Measurements from ENCODE around the gene PTPRN2.

PTPRN2 gene

GRCh38 chr7:158123214-158123613, 464.4 kb downstream of the PTPRN2 start:
- DNase-seq = no peak

GRCh38 chr7:158121441-158122045, 466.1 kb downstream of the PTPRN2 start:
- DNase-seq = no peak

GRCh38 chr7:158120716-158121115, 466.9 kb downstream of the PTPRN2 start:
- no peak for DNase-seq

GRCh38 chr7:158120316-158120715, 467.3 kb downstream of the PTPRN2 start:
- DNase-seq = no peak

GRCh38 chr7:158117341-158118222, 470.0 kb downstream of the PTPRN2 start:
- no peak for DNase-seq

GRCh38 chr7:158116235-158116634, 471.4 kb downstream of the PTPRN2 start:
- no peak for DNase-seq

- no peak for DNase-seq
These were observed 473.4 kb downstream of the PTPRN2 start for GRCh38 chr7:158114056-158114850.

GRCh38 chr7:158113321-158114025, 474.1 kb downstream of the PTPRN2 start:
- DNase-seq = no peak

GRCh38 chr7:158112571-158113320, 474.9 kb downstream of the PTPRN2 start:
- no peak for DNase-seq

- no peak for DNase-seq
These were observed 475.6 kb downstream of the PTPRN2 start for GRCh38 chr7:158111906-158112570.

- DNase-seq = peak; percentile 94
These were observed 476.4 kb downstream of the PTPRN2 start for GRCh38 chr7:158111049-158111751.

- DNase-seq = no peak
These were observed 477.0 kb downstream of the PTPRN2 start for GRCh38 chr7:158110661-158111048.

- DNase-seq = no peak
These were observed 477.5 kb downstream of the PTPRN2 start for GRCh38 chr7:158110034-158110590.

- DNase-seq = no peak
These were observed 478.1 kb downstream of the PTPRN2 start for GRCh38 chr7:158109364-158110033.

GRCh38 chr7:158108646-158109293, 478.9 kb downstream of the PTPRN2 start:
- no peak for DNase-seq

- no peak for DNase-seq
These were observed 479.8 kb downstream of the PTPRN2 start for GRCh38 chr7:158107806-158108205.

- no peak for DNase-seq
These were observed 481.4 kb downstream of the PTPRN2 start for GRCh38 chr7:158106272-158106671.

- DNase-seq = no peak
These were observed 484.2 kb downstream of the PTPRN2 start for GRCh38 chr7:158103378-158103777.

- no peak for DNase-seq
These were observed 484.7 kb downstream of the PTPRN2 start for GRCh38 chr7:158102897-158103296.
